NCI-H1694 treated with DMSO at 0.1 percent for 48 hours (cell line): ENCODE measurements around the gene RUNX2.

Experiments used
- DNase-seq: peaks from one replicate; lab custom pipeline; 2025; lab: John Stamatoyannopoulos, UW

RUNX2 gene

GRCh38 chr6:45351667-45352066, 23.5 kb downstream of the RUNX2 start:
- no peak for DNase-seq

GRCh38 chr6:45353654-45354053, 25.5 kb downstream of the RUNX2 start:
- no peak for DNase-seq

- no peak for DNase-seq
These were observed 36.3 kb downstream of the RUNX2 start for GRCh38 chr6:45364466-45364865.

GRCh38 chr6:45365036-45365435, 36.9 kb downstream of the RUNX2 start:
- DNase-seq, result no peak

- DNase-seq, result no peak
These were observed 38.4 kb downstream of the RUNX2 start for GRCh38 chr6:45366534-45366933.

- no peak for DNase-seq
These were observed 39.9 kb downstream of the RUNX2 start for GRCh38 chr6:45367999-45368398.

- no peak for DNase-seq
These were observed 41.7 kb downstream of the RUNX2 start for GRCh38 chr6:45369870-45370269.

GRCh38 chr6:45371924-45372573, 43.9 kb downstream of the RUNX2 start:
- DNase-seq, result no peak

- DNase-seq, result no peak
These were observed 47.3 kb downstream of the RUNX2 start for GRCh38 chr6:45375449-45375848.

- DNase-seq, result no peak
These were observed 48.3 kb downstream of the RUNX2 start for GRCh38 chr6:45376310-45377042.

- no peak for DNase-seq
These were observed 49.0 kb downstream of the RUNX2 start for GRCh38 chr6:45377043-45377553.

- DNase-seq, result peak; percentile 82
These were observed 49.6 kb downstream of the RUNX2 start, which contains the start of gene SUPT3H for GRCh38 chr6:45377554-45378333. TSS of gene SUPT3H (minus strand) at chr6:45377934.

- DNase-seq, result peak; percentile 82
These were observed 50.3 kb downstream of the RUNX2 start for GRCh38 chr6:45378334-45378926.

- no peak for DNase-seq
These were observed 54.3 kb downstream of the RUNX2 start for GRCh38 chr6:45382391-45382790.

- no peak for DNase-seq
These were observed 58.4 kb downstream of the RUNX2 start for GRCh38 chr6:45386501-45386900.

- DNase-seq, result no peak
These were observed 59.1 kb downstream of the RUNX2 start for GRCh38 chr6:45387236-45387635.

GRCh38 chr6:45388328-45388727, 60.2 kb downstream of the RUNX2 start:
- no peak for DNase-seq

- DNase-seq, result no peak
These were observed 66.5 kb downstream of the RUNX2 start for GRCh38 chr6:45394586-45395095.

GRCh38 chr6:45398075-45398813, 70.1 kb downstream of the RUNX2 start:
- DNase-seq, result no peak

GRCh38 chr6:45400021-45400420, 71.9 kb downstream of the RUNX2 start:
- DNase-seq, result no peak

- no peak for DNase-seq
These were observed 83.8 kb downstream of the RUNX2 start for GRCh38 chr6:45411959-45412358.
